HG02759 (cell line): ENCODE results near the gene ALAD.

ENCODE experiments used
- ATAC-seq: cut with Tn5 transposase; IDR thresholded peaks from one replicate; pipeline ENCODE4 v1.9.1; 2021; ENCODE audit warnings: mild to moderate bottlenecking, moderate library complexity; ENCODE audit not compliant: unreplicated experiment

Gene ALAD

GRCh38 chr9:113350107-113350661 lies 50.9 kb downstream of the ALAD start:
- ATAC-seq, result peak; percentile 8

GRCh38 chr9:113349445-113350094 lies 51.5 kb downstream of the ALAD start, which contains the start of gene BSPRY:
Gene BSPRY, plus strand, starts transcription at chr9:113349541. Its CDS starts 39 bp downstream, at chr9:113349580.
- peak; percentile 51 for ATAC-seq

- ATAC-seq, result no peak
These were observed 52.0 kb downstream of the ALAD start for GRCh38 chr9:113349066-113349444.

- no peak for ATAC-seq
These were observed 52.6 kb downstream of the ALAD start for GRCh38 chr9:113348437-113348836.

GRCh38 chr9:113345671-113346070 lies 55.4 kb downstream of the ALAD start:
- no peak for ATAC-seq

- ATAC-seq, result no peak
These were observed 55.9 kb downstream of the ALAD start for GRCh38 chr9:113345190-113345589.

GRCh38 chr9:113343732-113344231 lies 57.3 kb downstream of the ALAD start:
- no peak for ATAC-seq

- ATAC-seq, result no peak
These were observed 59.2 kb downstream of the ALAD start for GRCh38 chr9:113341712-113342410.

- ATAC-seq, result peak; percentile 99
These were observed 60.9 kb downstream of the ALAD start, which contains the start of gene WDR31 for GRCh38 chr9:113340011-113340699. Gene WDR31, minus strand, starts transcription at chr9:113340275. Its CDS starts 8,253 bp downstream, at chr9:113332022.

- ATAC-seq, result no peak
These were observed 63.4 kb downstream of the ALAD start for GRCh38 chr9:113337714-113338113.
